Endothelial cell of umbilical vein (primary cell): ENCODE measurements around the gene TRAPPC11. TPM values are rescaled to one million over a fixed set of nuclear protein-coding genes. Genes with fewer than 3 reads are reported as not detected.

Experiments
- BruUV-seq: library from RNA; stranded (reverse); fragments of 400-500 nt; replicated peaks from 2 replicates; lab custom pipeline; 2021; lab: Mats Ljungman, UMichigan
- CTCF ChIA-PET: fragments of 300-600, 350-600 bp; sonication (Branson Sonifier 250); formaldehyde crosslinking; loops from one replicate; lab custom pipeline; 2021; ENCODE audit warnings: antibody characterized with exemption, inconsistent platforms; lab: Charles Lee
- POLR2A ChIA-PET: fragments of 300-600, 350-600 bp; sonication (Branson Sonifier 250); formaldehyde crosslinking; loops from one replicate; lab custom pipeline; 2021; ENCODE audit warnings: antibody characterized with exemption, inconsistent platforms; lab: Charles Lee
- DNase-seq: peaks from one replicate; pipeline ENCODE4 v3.0.0-alpha.2; 2011; ENCODE audit warnings: low read depth, low spot score
- FAIRE-seq: peaks from 2 replicates; lab custom pipeline; 2011; peaks lifted over from hg19 to GRCh38; lab: Jason Lieb, UNC
- H2AFZ ChIP-seq: 2 replicates; pipeline ENCODE4 v1.6.0; 2012; ENCODE audit warnings: low read depth, low read length, control low read depth, inconsistent platforms
- H3K27ac ChIP-seq: 2 replicates; pipeline ENCODE4 v1.5.1; 2011; ENCODE audit warnings: low read depth, mild to moderate bottlenecking, control low read depth, low read length, moderate library complexity; ENCODE audit not compliant: insufficient read depth
- H3K27me3 ChIP-seq, 2 experiments: 2 replicates each; pipeline versions ENCODE4 v1.6.0 to v1.6.1; 2011; ENCODE audit warnings: low read length in 2 of 2, mixed read lengths in 1 of 2; ENCODE audit not compliant: control insufficient read depth in 2 of 2, insufficient read depth in 2 of 2
- H3K36me3 ChIP-seq, 2 experiments: 2 replicates in 1 of 2; 3 replicates in 1 of 2; pipeline ENCODE4 v1.5.1; 2011; ENCODE audit warnings: low read length in 2 of 2, mild to moderate bottlenecking in 1 of 2, moderate library complexity in 1 of 2; ENCODE audit not compliant: control insufficient read depth in 2 of 2, insufficient read depth in 2 of 2; ENCODE audit errors: extremely low read depth in 1 of 2
- H3K4me1 ChIP-seq: 3 replicates; pipeline ENCODE4 v1.5.1; 2011; ENCODE audit warnings: mild to moderate bottlenecking, low read length; ENCODE audit not compliant: control insufficient read depth, insufficient read depth; ENCODE audit errors: extremely low read depth
- H3K4me2 ChIP-seq: 2 replicates; pipeline ENCODE4 v1.6.1; 2011; ENCODE audit warnings: low read length, control low read depth, mixed read lengths; ENCODE audit not compliant: insufficient read depth
- H3K4me3 ChIP-seq, 3 experiments: fragments of 200-600 bp in 1 of 3; sonication (generic), shearing (Covaris generic) in 1 of 3; replicated peaks in 1 of 3; 2 replicates each; pipeline ENCODE4 v1.5.1; 2011 to 2016; ENCODE audit warnings: control low read depth in 3 of 3, low read length in 3 of 3, mild to moderate bottlenecking in 2 of 3, inconsistent platforms in 1 of 3, low read depth in 1 of 3, moderate library complexity in 1 of 3; ENCODE audit not compliant: insufficient read depth in 1 of 3
- H3K79me2 ChIP-seq: 2 replicates; pipeline ENCODE4 v1.6.0; 2012; ENCODE audit warnings: low read length, inconsistent platforms; ENCODE audit not compliant: control insufficient read depth, insufficient read depth
- H3K9ac ChIP-seq: replicated peaks from 2 replicates; pipeline ENCODE3; 2011; ENCODE audit warnings: low read length, control low read depth; ENCODE audit not compliant: insufficient read depth; ENCODE audit errors: extremely low read depth
- H3K9me1 ChIP-seq: replicated peaks from 3 replicates; pipeline ENCODE4 v1.6.0; 2011; ENCODE audit warnings: mild to moderate bottlenecking, low read length; ENCODE audit not compliant: control insufficient read depth, insufficient read depth; ENCODE audit errors: extremely low read depth
- H3K9me3 ChIP-seq: replicated peaks from 2 replicates; pipeline ENCODE4 v1.5.1; 2012; ENCODE audit warnings: low read length, inconsistent platforms; ENCODE audit not compliant: control insufficient read depth, insufficient read depth
- H4K20me1 ChIP-seq: replicated peaks from 2 replicates; pipeline ENCODE3; 2011; ENCODE audit warnings: mild to moderate bottlenecking, low read length; ENCODE audit not compliant: control insufficient read depth, insufficient read depth; ENCODE audit errors: extremely low read depth
- CTCF ChIP-seq, 2 donors: IDR thresholded peaks; 1 replicate in 1 of 2; 2 replicates in 1 of 2; pipeline ENCODE4 v1.5.1; 2011; ENCODE audit warnings: low read length in 2 of 2, mild to moderate bottlenecking in 2 of 2, moderate library complexity in 2 of 2, control low read depth in 1 of 2, inconsistent platforms in 1 of 2, low read depth in 1 of 2; ENCODE audit not compliant: insufficient read depth in 1 of 2; ENCODE audit errors: extremely low read depth in 1 of 2
- EZH2 ChIP-seq: IDR thresholded peaks from 2 replicates; pipeline ENCODE4 v1.6.1; 2012; ENCODE audit warnings: borderline replicate concordance, low read depth, mild to moderate bottlenecking, moderate library complexity, low read length, inconsistent platforms; ENCODE audit not compliant: severe bottlenecking
- GATA2 ChIP-seq: IDR thresholded peaks from 2 replicates; pipeline ENCODE4 v1.7.0; 2011; ENCODE audit warnings: low read depth, mild to moderate bottlenecking, moderate library complexity, mixed read lengths, low read length; ENCODE audit not compliant: insufficient read length, insufficient read depth
- JUN ChIP-seq: IDR thresholded peaks from 2 replicates; pipeline ENCODE4 v1.6.1; 2011; ENCODE audit warnings: borderline replicate concordance, low read depth; ENCODE audit not compliant: insufficient read length, insufficient read depth
- MAX ChIP-seq: IDR thresholded peaks from 2 replicates; pipeline ENCODE4 v1.6.1; 2011; ENCODE audit not compliant: insufficient read depth, insufficient read length
- MYC ChIP-seq: IDR thresholded peaks from one replicate; pipeline ENCODE4 v1.6.1; 2011; ENCODE audit warnings: mild to moderate bottlenecking, low read depth, low read length
- POLR2A ChIP-seq: IDR thresholded peaks from 2 replicates; pipeline ENCODE4 v1.6.1; 2012; ENCODE audit warnings: low read depth, mild to moderate bottlenecking, control low read depth, low read length
- dilution Hi-C: fragments of 300-500 bp; cut with MboI; formaldehyde crosslinking; loops from one replicate; pipeline ENCODE4 v1.15.0; 2019; ENCODE audit warnings: low sequenced_read_pairs; ENCODE audit not compliant: extremely low pct_ligation_motif_present
- intact Hi-C: fragments of 100-400 bp; cut with micrococcal nuclease; formaldehyde crosslinking; loops from one replicate; pipeline ENCODE4 v1.10.0; 2022
- polyA plus RNA-seq, 4 experiments: library from polyadenylated mRNA; depleted of rRNA in 3 of 4; stranded (reverse) in 3 of 4; unstranded in 1 of 4; fragments of >200 nt; gene quantifications; 2 replicates each; pipeline versions ENCODE4 v1.2.1 to v1.2.3, GENCODE V29; 2011 to 2012; ENCODE audit warnings: missing spikeins in 1 of 4
- total RNA-seq: library from RNA; stranded (reverse); gene quantifications from 2 replicates; pipeline ENCODE4 v1.2.3, GENCODE V29; 2021

The TRAPPC11 gene
- total and polyA plus RNA-seq, 2 donors (not counting 3 experiments of a cell fraction or from before 2014, with no cell fraction given) = 21.2 to 32.1 TPM

- Histone ChIP-seq H3K9me3 (no peaks in the 10 kb centered on the region), H3K9me1 (no peaks in the 10 kb centered on the region), H4K20me1 (no peaks in the 10 kb centered on the region), H3K36me3 (no peaks in the 10 kb centered on the region), H3K27me3 (no peaks in the 10 kb centered on the region), H3K79me2 (no peaks in the 10 kb centered on the region), H3K4me3 (no peak overlapping the region), H3K27ac (no peak overlapping the region), H3K4me2 (no peak overlapping the region), H3K9ac (no peak overlapping the region), H3K4me1 (no peaks in the 10 kb centered on the region), H2AFZ (no peak overlapping the region)
- DNase-seq = no peak
- dilution Hi-C loops = no loop called here
- FAIRE-seq = no peak
- intact Hi-C loops = no loop called here
- POLR2A ChIA-PET = no interaction called here
- CTCF ChIA-PET = no interaction called here
- TF ChIP-seq JUN (no peak), POLR2A (no peak), MYC (no peak), EZH2 (no peak), MAX (no peak), CTCF (IDR thresholded peaks at IDR 0.05; ENCODE audit: extremely low read depth in 1 of 2, insufficient read depth in 1 of 2, low read depth in 1 of 2, low read length in 2 of 2) (no peak), GATA2 (no peak)
- no TSS peak for BruUV-seq
Observed at GRCh38 chr4:183732296-183732695, 73.2 kb downstream of the TRAPPC11 start.
